Measurements from ENCODE around the gene BCL7A. TPM values are rescaled to one million over a fixed set of nuclear protein-coding genes. Genes with fewer than 3 reads are reported as not detected.
A peak's percentile ranks its signal among the peaks of the same experiment; 100 is the strongest.

The BCL7A gene
- total and polyA plus RNA-seq, 9 of the 15 experiments (the other 6 are each of a cell fraction or from before 2014, with no cell fraction given) = 0.25 to 21.9 (median 14.9) TPM

- TF ChIP-seq CTCF (IDR thresholded peaks at IDR 0.05 in 2 of 3, conservative IDR thresholded peaks at IDR 0.05 in 1 of 3; ENCODE audit: insufficient read depth in 2 of 3, low read depth in 1 of 3, low read length in 3 of 3) (peak; percentile 71 to 88 (median 82)), KLF16 (IDR thresholded peaks at IDR 0.05) (no peak), NFXL1 (CRISPR knock-in tag; IDR thresholded peaks at IDR 0.05) (peak; percentile 86), ZNF668 (CRISPR knock-in tag; IDR thresholded peaks at IDR 0.05) (peak; percentile 85), ZNF134 (CRISPR knock-in tag; conservative IDR thresholded peaks at IDR 0.05) (peak; percentile 55; the same call in 1 of the 2 replicates), CREB1 (IDR thresholded peaks at IDR 0.05) (no peak), CREB1 (CRISPR knock-in tag; IDR thresholded peaks at IDR 0.05) (no peak; the same call in 1 of the 2 replicates), HINFP (tag; conservative IDR thresholded peaks at IDR 0.05; ENCODE audit: low read depth) (peak; percentile 79), SETDB1 (IDR thresholded peaks at IDR 0.05; ENCODE audit: low read length) (no peak), SRSF1 (IDR thresholded peaks at IDR 0.05; ENCODE audit: low read depth, low read length) (no peak), STAT5B (CRISPR knock-in tag; IDR thresholded peaks at IDR 0.05) (no peak), LCOR (CRISPR knock-in tag; IDR thresholded peaks at IDR 0.05) (no peak), ZNF324 (CRISPR knock-in tag; IDR thresholded peaks at IDR 0.05) (peak; percentile 51; the same call in 1 of the 2 replicates), TBL1XR1 (IDR thresholded peaks at IDR 0.05; ENCODE audit: low read length in 2 of 2) (no peak; a peak in 1 of 4 replicates), BRD4 (IDR thresholded peaks at IDR 0.05) (peak; percentile 62; the same call in 1 of the 2 replicates), KAT2B (IDR thresholded peaks at IDR 0.05; ENCODE audit: low read depth, low read length) (no peak), POLR2B (IDR thresholded peaks at IDR 0.05; ENCODE audit: low read depth, partially characterized antibody) (peak; percentile 17), ZNF696 (CRISPR knock-in tag; conservative IDR thresholded peaks at IDR 0.05) (no peak), ZNF639 (CRISPR knock-in tag; conservative IDR thresholded peaks at IDR 0.05 in 1 of 2, IDR thresholded peaks at IDR 0.05 in 1 of 2) (peak in 1 of 2 experiments; percentile 94; a peak in 2 of 4 replicates)
- TF ChIP-seq, protein P1, sequence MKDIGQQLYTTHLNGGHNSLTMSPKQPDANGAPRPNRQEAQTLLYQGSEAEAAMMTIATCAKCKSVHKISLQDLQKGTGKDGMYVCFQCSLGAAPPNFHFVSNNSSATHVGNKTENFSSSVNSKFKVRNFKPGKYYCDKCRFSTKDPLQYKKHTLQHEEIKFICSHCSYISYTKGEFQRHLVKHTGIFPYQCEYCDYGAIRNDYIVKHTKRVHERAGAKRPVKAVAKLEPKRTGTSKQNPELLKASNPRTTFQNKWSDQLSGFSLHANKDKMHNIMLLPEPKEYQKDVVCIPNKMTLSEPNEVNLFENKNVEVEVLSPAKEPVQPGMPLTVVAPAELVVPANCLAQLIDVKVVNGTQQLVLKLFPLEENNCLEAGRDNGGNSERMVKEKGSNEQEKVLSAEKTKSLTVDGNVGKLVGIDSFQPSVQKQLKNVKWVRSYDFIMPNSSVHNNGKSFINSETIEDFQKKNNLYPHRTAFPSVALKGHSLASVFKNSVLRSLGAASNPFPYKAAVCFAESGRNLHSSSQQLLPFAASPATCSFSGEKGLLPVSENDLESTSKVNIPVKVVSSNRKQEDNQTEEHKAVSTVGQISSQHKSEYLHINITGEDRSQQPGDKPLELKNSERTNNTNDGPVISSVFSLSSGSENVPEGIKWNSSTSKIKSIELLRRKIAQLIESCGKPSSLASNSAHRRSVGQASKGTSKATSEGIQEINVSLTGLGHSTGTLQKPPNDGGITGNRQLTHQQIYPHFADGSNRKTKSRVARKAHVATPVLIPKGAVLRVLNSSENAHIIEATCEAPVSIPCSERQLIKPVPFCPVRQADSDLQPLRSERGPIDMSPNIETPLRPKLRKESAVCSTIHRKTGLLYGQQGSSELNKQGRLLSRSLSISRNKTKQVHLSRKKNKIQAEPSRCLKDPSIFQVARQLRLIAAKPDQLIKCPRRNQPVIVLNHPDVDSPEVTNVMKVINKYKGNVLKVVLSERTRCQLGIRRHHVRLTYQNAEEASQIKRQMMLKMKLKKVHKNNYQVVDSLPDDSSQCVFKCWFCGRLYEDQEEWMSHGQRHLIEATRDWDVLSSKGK (CRISPR knock-in tag; IDR thresholded peaks at IDR 0.05) = no peak
Measured at GRCh38 chr12:122064025-122064777, 42.5 kb downstream of the BCL7A start (continued).
